HG02798 (cell line): Measurements from ENCODE around the gene BTK.
"Not testable (repeated sequence)": the region's sequence is repeated elsewhere in the genome, so short reads cannot be mapped to it uniquely, and the experiment has no call there.

ENCODE experiments used
- ATAC-seq: cut with Tn5 transposase; IDR thresholded peaks from one replicate; pipeline ENCODE4 v1.9.1; 2021; ENCODE audit warnings: mild to moderate bottlenecking; ENCODE audit not compliant: unreplicated experiment, poor library complexity

BTK gene

GRCh38 chrX:101348452-101349192 is 37.4 kb downstream of the BTK start, which contains the start of gene TIMM8A:
TIMM8A (minus strand) TSS chrX:101348742; CDS start chrX:101348664, 78 bp downstream.
- peak; percentile 98 for ATAC-seq

- ATAC-seq: no peak
Observed at GRCh38 chrX:101347859-101348451, 38.0 kb downstream of the BTK start.

- no peak for ATAC-seq
Observed at GRCh38 chrX:101337776-101338271, 48.2 kb downstream of the BTK start.

- ATAC-seq: not testable (repeated sequence)
Observed at GRCh38 chrX:101334310-101334709, 51.7 kb downstream of the BTK start.

- ATAC-seq: not testable (repeated sequence)
Observed at GRCh38 chrX:101326600-101326999, 59.4 kb downstream of the BTK start.

- ATAC-seq: no peak
Observed at GRCh38 chrX:101303790-101304189, 82.2 kb downstream of the BTK start.
